Measurements from ENCODE around the gene CTIF.

GRCh38 chr18:48851599-48851960 lies 312.7 kb downstream of the CTIF start:
- TF ChIP-seq CTCF (conservative IDR thresholded peaks at IDR 0.05 in 1 of 2, IDR thresholded peaks at IDR 0.05 in 1 of 2; ENCODE audit: low read depth in 1 of 2, low read length in 2 of 2) (no peak), EZH2 (IDR thresholded peaks at IDR 0.05; ENCODE audit: low read length, missing control alignments) (no peak)
